HG02678 (cell line): Measurements from ENCODE around the gene HSPBP1.
A peak's percentile ranks its signal among the peaks of the same experiment; 100 is the strongest.
"Not testable (repeated sequence)": the region's sequence is repeated elsewhere in the genome, so short reads cannot be mapped to it uniquely, and the experiment has no call there.

Experiments
- ATAC-seq: cut with Tn5 transposase; IDR thresholded peaks from one replicate; pipeline ENCODE4 v1.9.1; 2021; ENCODE audit warnings: mild to moderate bottlenecking, moderate library complexity; ENCODE audit not compliant: unreplicated experiment

The HSPBP1 gene

GRCh38 chr19:55279770-55280643, at the start of gene HSPBP1:
HSPBP1 (minus strand) TSS chr19:55280110; CDS start chr19:55279608, 502 bp downstream.
- peak; percentile 78 for ATAC-seq

GRCh38 chr19:55328774-55329318, 48.9 kb upstream of the HSPBP1 start:
- ATAC-seq: not testable (repeated sequence)

GRCh38 chr19:55325172-55325571, 45.3 kb upstream of the HSPBP1 start, which contains the start of gene TMEM150B:
TMEM150B (minus strand) TSS chr19:55325341; CDS start chr19:55321036, 4,305 bp downstream.
- no peak for ATAC-seq

GRCh38 chr19:55324662-55325061, 44.8 kb upstream of the HSPBP1 start:
- ATAC-seq: no peak

- no peak for ATAC-seq
Observed at GRCh38 chr19:55322204-55322885, 42.4 kb upstream of the HSPBP1 start.

GRCh38 chr19:55321466-55322137, 41.7 kb upstream of the HSPBP1 start:
- ATAC-seq: no peak

GRCh38 chr19:55320844-55321419, 41.0 kb upstream of the HSPBP1 start:
- ATAC-seq: no peak

GRCh38 chr19:55319785-55320184, 39.9 kb upstream of the HSPBP1 start:
- ATAC-seq: no peak

GRCh38 chr19:55316646-55317045, 36.7 kb upstream of the HSPBP1 start:
- ATAC-seq: no peak

GRCh38 chr19:55315956-55316525, 36.1 kb upstream of the HSPBP1 start:
- no peak for ATAC-seq

GRCh38 chr19:55314396-55314795, 34.5 kb upstream of the HSPBP1 start:
- ATAC-seq: no peak

- ATAC-seq: no peak
Observed at GRCh38 chr19:55312621-55313512, 33.0 kb upstream of the HSPBP1 start.

- ATAC-seq: no peak
Observed at GRCh38 chr19:55311797-55312196, 31.9 kb upstream of the HSPBP1 start.

GRCh38 chr19:55311397-55311796, 31.5 kb upstream of the HSPBP1 start:
- ATAC-seq: no peak

- no peak for ATAC-seq
Observed at GRCh38 chr19:55310498-55310897, 30.6 kb upstream of the HSPBP1 start.

GRCh38 chr19:55309448-55309847, 29.5 kb upstream of the HSPBP1 start:
- ATAC-seq: no peak

- ATAC-seq: no peak
Observed at GRCh38 chr19:55308281-55308680, 28.4 kb upstream of the HSPBP1 start.

GRCh38 chr19:55306712-55307111, 26.8 kb upstream of the HSPBP1 start:
- no peak for ATAC-seq

GRCh38 chr19:55305983-55306562, 26.2 kb upstream of the HSPBP1 start:
- ATAC-seq: no peak
